ENCODE measurements around the gene SNAI3. TPM values are rescaled to one million over a fixed set of nuclear protein-coding genes. Genes with fewer than 3 reads are reported as not detected.

SNAI3 gene
- total and polyA plus RNA-seq, 2 of the 4 experiments (the other 2 are of a cell fraction): 0.21 TPM; not detected in 1

DNA sequence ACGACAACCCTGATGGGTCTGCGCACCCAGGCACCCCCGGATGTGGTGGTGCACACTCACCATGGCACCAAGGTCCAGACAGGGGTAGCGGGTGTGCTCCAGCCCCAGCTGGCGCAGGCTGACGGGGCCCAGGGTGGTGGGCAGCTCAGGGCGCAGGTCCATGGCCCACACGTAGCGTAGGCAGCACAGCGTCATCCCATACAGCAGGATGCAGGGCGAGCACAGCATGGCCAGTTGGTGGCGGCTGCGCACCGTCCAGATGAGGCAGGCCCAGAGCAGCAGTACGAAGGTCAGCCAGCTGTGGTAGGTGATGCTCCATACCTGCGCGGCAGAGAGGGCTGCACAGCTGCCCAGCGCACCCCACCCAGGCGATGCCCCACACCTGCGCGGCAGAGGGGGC lies 49.8 kb upstream of the SNAI3 start:
- H3K18ac ChIP-seq (ENCODE audit: low read depth, low read length): no peak overlapping the region
- H2BK15ac ChIP-seq (ENCODE audit: low read depth, low read length): no peak overlapping the region
- peaks cover 3 to 54% of the 10 kb centered on the region in 2 experiments; a peak in 3 of 4 replicates for H3K79me1 ChIP-seq (ENCODE audit: low read depth in 1 of 2, low read length in 2 of 2)
- no peaks in the 10 kb centered on the region for H3K4me1 ChIP-seq (ENCODE audit: control insufficient read depth, insufficient read depth, low read length)
- H3K9ac ChIP-seq (ENCODE audit: low read depth, low read length): no peak overlapping the region
- H4K8ac ChIP-seq (ENCODE audit: low read depth in 2 of 2, low read length in 2 of 2): no peak overlapping the region
- H3K36me3 ChIP-seq (ENCODE audit: control insufficient read depth, insufficient read depth, low read length): peaks cover 71% of the 10 kb centered on the region
- no peak overlapping the region for H2BK5ac ChIP-seq (ENCODE audit: low read depth, low read length, poor library complexity, severe bottlenecking)
- no peak overlapping the region for H3K4ac ChIP-seq (ENCODE audit: low read depth, low read length)
- no TSS peak for BruUV-seq (replicated peaks)
- intact Hi-C loops (cut with micrococcal nuclease) (no loop called here), dilution Hi-C loops (cut with HindIII; ENCODE audit: low sequenced_read_pairs, unreplicated experiment) (no loop called here), in situ Hi-C loops (cut with MboI; ENCODE audit: low sequenced_read_pairs) (no loop called here)
- H3K56ac ChIP-seq (ENCODE audit: extremely low read depth, insufficient read depth, low read length): no peak overlapping the region
- ChIA-PET POLR2A (ENCODE audit: unreplicated experiment) (no interaction called here), CTCF (interaction anchor here (1.2 kb wide), 1 partner anchor 51 kb away, joined by 5 read pairs; no protein-coding TSS in a partner anchor)
- H2AFZ ChIP-seq (replicated peaks; ENCODE audit: low read length, poor library complexity): peak overlapping the region; percentile 21
- H4K20me1 ChIP-seq (ENCODE audit: insufficient read depth, low read length): peaks cover 54% of the 10 kb centered on the region
- H2BK20ac ChIP-seq (ENCODE audit: low read depth, low read length): no peak overlapping the region
- no peak overlapping the region for H3K4me2 ChIP-seq (ENCODE audit: low read depth, low read length)
- H4K91ac ChIP-seq (ENCODE audit: insufficient read depth, low read depth, low read length): no peak overlapping the region
- DNase-seq (no peak), ATAC-seq (ENCODE audit: low read depth) (no peak)
- H3K9me3 ChIP-seq (ENCODE audit: control insufficient read depth, insufficient read depth, low read length): no peaks in the 10 kb centered on the region
- H3K14ac ChIP-seq (replicated peaks; ENCODE audit: low read depth, low read length): no peak overlapping the region
- no peaks in the 10 kb centered on the region; the same call in 1 of the 2 replicates for H3K9me1 ChIP-seq (ENCODE audit: insufficient read depth, low read length)
- H4K5ac ChIP-seq (ENCODE audit: low read depth, low read length): no peak overlapping the region
- no peak overlapping the region for H3K27ac ChIP-seq (ENCODE audit: insufficient read depth, low read length)
- no peak overlapping the region for H2AK5ac ChIP-seq (ENCODE audit: low read depth, low read length)
- H2AK9ac ChIP-seq (replicated peaks; ENCODE audit: low read depth, low read length, poor library complexity): peak overlapping the region; percentile 55
- no peaks in the 10 kb centered on the region for H3K27me3 ChIP-seq (ENCODE audit: control insufficient read depth, insufficient read depth, low read length)
- TF ChIP-seq ELK1 (IDR thresholded peaks at IDR 0.05; ENCODE audit: borderline replicate concordance, low read depth, low read length) (no peak), CEBPB (IDR thresholded peaks at IDR 0.05; ENCODE audit: low read depth, low read length) (no peak), RFX5 (IDR thresholded peaks at IDR 0.05; ENCODE audit: low read depth, low read length) (no peak), FOS (IDR thresholded peaks at IDR 0.05; ENCODE audit: low read depth, low read length) (no peak), NFE2L2 (IDR thresholded peaks at IDR 0.05; ENCODE audit: low read depth, low read length) (no peak), MXI1 (IDR thresholded peaks at IDR 0.05; ENCODE audit: borderline replicate concordance, low read depth, low read length) (no peak), RCOR1 (IDR thresholded peaks at IDR 0.05; ENCODE audit: insufficient replicate concordance, low read length) (no peak), MAZ (IDR thresholded peaks at IDR 0.05; ENCODE audit: borderline replicate concordance, low read depth, low read length) (no peak)
- H3K23ac ChIP-seq (ENCODE audit: low read depth, low read length): no peak overlapping the region
- 98% methylated on average over 5 of the region's 21 CpGs; no CpG with 5 or more reads in 1 of the 2 experiments for WGBS, 2 experiments (ENCODE audit: extremely low coverage in 2 of 2, insufficient read length in 1 of 2)
- H3K4me3 ChIP-seq (ENCODE audit: insufficient read depth, low read depth, low read length): no peak overlapping the region
- H2BK120ac ChIP-seq (ENCODE audit: low read depth, low read length): no peak overlapping the region

Measured in IMR-90 (cell line).